HG02943 (cell line): ENCODE measurements around the gene BACH1.

ENCODE experiments used
- ATAC-seq: cut with Tn5 transposase; IDR thresholded peaks from one replicate; pipeline ENCODE4 v1.9.1; 2021; ENCODE audit warnings: mild to moderate bottlenecking, low read depth, moderate library complexity; ENCODE audit not compliant: unreplicated experiment

The BACH1 gene

DNA sequence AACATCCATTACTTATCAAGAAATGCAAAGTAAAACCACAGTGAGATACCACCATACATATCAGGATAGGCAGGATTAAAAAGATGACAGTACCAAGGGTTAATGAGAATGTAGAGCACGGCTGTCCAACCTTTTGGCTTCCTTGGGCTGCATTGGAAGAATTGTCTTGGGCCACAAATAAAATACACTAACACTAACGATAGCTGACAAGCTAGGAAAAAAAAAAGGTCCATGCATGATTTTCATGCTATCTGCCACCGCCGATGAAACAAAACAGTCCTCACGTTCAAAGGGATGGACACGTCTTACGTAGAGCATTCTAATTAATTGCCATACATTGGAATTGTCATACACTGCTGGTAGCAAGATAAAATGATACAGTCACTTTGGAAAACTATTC lies 14.3 kb downstream of the BACH1 start:
- no peak for ATAC-seq

DNA sequence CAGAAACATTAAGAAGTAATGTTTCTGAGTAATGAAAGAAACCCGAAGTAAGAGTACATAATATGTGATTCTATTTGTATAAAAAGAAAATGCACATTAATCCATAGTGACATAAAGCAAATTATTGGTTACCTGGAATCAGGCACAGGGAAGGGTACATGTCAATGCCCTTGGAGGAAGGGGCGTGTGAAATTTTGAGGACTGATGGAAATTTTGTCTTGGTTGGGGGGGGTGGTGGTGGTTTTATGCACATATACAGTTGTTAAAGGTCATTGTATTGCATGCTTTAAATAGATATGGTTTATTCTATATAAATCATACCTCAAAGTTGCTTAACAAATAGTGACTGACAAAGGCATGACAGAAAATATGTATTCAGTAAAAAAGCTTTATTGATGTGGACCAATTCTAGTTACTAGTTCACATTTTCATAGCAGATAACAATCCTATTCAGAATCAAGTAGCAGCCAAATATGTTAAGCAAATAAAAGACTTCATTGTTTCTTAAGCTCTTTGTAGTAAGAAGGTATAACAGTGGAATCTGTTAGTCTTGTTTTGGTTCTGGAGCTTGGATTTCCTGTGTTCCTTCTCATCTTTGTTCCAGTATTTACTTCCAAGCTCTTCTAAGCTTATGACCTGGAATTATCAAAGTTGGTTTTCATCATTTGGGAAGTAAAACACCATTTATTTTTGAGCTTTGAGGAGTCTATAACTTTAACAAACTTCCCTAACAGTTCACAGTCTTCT lies 15.1 kb downstream of the BACH1 start:
- no peak for ATAC-seq

DNA sequence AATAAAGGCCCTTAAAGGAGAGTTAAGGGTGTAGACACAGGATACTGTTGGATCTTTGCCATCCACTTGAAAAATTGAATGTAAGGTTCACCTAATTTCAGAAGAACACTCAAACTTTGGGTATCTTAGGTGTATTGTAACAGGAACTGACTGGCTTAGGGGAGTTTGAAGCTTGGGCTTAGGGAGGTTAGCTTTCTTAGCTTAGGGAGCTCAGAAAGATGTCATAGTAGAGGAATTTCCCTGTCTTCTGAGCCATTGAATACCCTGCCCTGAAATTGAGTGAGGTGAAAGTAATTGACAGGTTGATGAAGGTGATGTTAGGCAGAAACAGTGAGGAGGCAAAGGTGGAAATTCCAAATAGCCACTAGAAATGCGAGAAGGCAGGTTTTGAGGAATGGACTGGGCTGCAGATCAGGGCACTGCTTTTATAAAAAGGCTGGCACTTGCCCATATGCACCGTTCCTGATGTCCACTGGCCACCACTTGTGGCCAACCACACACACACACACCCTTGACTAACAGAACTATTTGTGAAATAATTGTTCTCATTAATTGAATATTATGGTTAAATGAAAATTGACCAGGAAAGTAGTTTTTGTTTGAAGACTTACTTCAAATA lies 16.5 kb downstream of the BACH1 start:
- no peak for ATAC-seq

DNA sequence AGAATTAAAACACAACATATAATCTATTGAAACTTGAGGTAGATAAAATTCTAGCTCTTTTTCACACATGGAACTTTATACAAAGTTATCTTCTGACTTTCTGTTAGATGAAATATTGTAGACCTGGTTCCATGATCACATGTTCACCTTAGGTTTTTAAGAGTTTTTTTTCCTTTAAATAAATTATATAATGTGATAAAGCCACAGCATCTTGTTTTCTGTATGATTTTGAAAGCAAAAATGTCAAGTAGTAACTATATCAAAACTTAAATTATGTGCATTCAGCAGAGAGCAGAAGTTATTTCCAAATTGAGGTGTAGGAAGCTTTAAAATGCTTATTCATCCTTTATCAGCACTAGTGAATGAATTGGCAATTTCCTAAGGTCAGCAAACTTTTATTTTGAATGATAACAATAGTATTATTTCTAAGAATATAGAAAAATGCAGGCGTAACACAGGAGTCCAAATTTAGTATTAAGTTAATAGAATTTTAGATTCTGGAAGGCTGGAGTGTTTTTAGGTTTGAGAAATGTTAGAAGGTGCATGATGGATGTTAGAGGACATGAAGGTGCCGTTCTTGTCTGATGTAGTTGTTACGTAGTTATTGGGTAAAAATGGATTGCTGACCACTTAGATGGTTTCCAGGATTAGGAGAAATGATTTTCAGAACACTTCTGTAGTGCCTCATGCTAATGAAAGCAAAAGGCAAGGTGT lies 17.5 kb downstream of the BACH1 start:
- ATAC-seq, result no peak

DNA sequence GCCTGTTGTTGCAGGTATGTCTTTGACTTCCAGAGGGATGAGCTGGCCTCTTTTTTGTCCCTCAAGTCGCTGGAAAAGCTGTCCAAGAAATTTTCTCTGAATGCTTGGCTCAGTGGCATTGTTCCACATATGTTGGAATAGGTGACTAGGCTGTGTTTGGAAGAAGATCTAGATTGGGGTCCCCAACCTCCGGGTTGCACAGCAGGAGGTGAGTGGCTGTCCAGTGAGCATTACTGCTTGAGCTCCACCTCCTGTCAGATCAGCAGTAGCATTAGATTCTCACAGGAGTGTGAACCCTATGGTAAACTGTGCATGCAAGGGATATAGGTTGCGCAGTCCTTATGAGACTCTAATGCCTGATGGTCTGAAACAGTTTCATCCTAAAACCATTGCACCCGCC lies 18.1 kb downstream of the BACH1 start:
- ATAC-seq, result no peak

DNA sequence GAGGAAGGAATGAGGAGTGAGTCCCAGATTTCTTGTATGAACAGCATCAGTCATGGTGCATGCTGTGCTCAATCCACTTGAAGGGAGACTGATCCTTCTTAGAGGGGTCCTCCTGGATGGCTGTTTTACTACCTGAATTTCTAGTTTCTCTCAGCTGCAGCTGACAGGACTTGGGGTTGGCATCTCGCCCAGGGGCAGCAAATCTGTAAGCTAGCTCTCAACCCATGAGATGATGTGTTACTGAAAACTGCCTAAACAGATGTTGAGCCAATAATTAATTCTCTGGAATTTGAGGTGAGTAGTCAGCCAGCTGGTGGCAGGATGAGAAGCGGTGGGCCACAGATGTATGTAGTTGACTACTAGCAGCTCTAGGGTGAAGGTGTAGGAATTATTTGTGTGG lies 19.6 kb downstream of the BACH1 start:
- ATAC-seq, result no peak

DNA sequence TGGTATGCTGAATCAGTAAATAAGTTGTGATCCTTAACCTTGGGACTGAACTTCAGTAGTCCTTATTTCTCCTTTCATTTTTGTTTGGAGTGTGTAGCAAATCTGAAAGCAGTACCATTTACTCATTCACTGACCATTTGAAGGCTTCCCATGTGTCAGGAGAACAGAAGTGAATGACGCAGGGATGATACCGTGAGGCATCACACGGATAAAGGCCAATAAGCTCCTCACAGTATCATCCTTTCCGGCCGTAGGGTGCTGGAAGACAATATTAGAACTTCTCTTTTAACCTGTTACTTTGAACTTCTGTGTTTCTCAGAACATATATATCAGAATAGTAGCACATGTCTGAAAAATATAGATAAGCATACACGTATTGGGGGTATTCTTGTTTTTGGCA lies 21.3 kb downstream of the BACH1 start:
- ATAC-seq, result no peak

DNA sequence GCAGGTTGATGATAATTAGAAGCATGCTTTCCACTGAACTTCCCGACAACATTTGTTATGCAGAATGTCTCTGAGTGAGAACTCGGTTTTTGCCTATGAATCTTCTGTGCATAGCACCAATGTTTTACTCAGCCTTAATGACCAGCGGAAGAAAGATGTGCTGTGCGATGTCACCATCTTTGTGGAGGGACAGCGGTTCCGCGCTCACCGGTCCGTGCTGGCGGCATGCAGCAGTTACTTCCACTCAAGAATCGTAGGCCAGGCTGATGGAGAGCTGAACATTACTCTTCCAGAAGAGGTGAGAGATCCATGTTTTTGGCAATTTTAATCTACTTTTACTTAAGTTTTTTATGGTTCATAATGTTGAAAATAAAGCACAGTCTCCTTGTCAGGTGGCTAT lies 22.5 kb downstream of the BACH1 start:
- no peak for ATAC-seq

DNA sequence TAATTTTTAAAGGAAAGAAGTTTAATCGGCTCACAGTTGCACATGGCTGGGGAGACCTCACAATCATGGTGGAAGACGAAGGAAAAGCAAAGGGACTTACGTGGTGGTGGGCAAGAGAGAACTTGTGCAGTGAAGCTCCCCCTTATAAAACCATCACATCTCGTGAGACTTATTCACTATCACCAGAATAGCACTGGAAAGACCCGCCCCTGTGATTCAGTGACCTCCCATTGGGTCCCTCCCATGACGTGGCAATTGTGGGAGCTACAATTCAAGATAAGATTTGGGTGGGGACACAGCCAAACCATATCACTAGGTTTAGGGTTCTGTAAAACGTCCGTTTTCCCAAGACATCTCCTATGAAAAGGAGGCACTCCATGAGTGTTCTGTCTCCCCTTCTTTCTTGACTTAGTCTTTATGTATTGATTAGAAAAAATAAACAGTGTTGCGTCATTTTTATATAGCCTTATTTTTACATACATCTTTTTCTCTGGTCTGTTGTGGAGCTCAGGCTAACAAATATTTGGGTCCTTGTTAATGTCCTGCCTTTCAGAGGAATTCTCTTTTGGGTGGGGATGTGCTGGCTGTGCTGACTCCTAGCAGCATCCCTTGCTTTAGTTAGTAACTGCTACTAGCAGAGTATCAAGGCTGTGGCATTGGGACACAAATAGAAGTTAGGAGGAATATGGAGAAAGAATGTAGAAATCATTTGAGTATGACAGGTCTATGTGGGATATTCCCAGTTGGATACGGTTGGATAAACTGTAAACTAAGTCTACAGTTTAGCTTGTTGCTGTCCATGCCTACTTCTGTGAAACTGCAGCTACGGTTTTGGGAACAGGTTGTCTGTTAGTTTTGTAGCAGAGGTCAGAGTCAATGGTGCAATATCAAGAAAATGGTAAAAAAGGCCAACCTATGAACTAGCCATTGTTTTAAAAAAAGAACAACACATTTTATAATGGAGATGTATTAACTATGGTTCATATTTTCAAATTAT lies 23.5 kb downstream of the BACH1 start:
- ATAC-seq, result no peak

DNA sequence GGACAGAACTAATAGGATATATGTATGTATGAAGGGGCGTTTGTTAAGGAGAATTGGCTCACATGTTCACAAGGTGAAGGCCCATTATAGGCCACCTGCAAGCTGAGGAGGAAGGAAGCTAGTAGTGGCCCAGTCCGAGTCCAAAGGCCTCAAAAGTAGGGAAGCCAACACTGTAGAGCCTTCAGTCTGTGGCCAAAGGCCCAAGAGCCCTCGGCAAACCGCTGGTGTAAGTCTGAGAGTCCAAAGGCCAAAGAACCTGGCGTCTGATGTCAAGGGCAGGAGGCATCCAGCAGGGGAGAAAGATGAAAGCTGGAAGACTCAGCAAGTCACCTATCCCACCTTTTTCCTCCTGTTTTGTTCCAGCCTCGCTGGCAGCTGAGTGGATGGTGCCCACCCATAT lies 24.5 kb downstream of the BACH1 start:
- no peak for ATAC-seq

DNA sequence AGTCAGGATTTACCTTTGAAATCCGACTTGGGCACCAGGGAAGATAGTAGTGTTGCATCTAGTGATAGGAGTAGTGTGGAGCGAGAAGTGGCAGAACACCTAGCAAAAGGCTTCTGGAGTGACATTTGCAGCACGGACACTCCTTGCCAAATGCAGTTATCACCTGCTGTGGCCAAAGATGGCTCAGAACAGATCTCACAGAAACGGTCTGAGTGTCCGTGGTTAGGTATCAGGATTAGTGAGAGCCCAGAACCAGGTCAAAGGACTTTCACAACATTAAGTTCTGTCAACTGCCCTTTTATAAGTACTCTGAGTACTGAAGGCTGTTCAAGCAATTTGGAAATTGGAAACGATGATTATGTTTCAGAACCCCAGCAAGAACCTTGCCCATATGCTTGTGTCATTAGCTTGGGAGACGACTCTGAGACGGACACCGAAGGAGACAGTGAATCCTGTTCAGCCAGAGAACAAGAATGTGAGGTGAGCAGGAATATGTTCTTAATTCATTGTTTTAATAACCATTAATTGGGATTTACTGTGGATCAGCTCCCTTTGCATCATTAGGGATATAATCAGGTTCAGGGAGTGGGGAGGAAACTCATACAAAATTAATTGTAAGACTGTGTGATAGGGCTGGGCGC lies 28.3 kb downstream of the BACH1 start:
- ATAC-seq, result no peak

DNA sequence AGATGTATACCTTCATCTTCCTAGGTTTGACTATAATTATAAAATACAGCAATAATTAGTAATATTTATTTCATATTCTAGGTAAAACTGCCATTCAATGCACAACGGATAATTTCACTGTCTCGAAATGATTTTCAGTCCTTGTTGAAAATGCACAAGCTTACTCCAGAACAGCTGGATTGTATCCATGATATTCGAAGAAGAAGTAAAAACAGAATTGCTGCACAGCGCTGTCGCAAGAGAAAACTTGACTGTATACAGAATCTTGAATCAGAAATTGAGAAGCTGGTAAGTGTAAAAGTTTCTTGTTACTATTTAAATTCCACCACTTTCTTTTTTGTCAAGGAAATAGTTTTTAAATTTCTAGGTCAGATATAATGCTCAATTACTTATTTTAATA lies 30.7 kb downstream of the BACH1 start:
- ATAC-seq, result no peak

DNA sequence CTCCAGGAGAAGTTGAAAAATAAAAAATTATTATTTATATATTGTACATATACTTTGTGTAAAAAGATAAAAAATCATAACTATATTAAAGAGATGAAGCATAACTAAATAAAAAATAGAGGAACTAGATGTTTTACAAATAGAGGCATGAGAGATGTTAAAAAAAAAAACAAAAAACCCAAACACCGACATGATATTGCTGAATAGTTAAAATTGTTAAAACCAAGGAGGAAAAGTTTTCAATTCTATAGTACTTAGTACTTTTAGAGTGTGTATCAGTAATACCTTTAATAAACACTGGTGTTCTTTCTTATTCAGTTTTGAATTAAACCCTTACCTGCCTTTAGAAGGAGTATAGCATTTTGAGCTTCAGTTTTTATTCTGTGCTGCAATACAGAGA lies 32.1 kb downstream of the BACH1 start:
- ATAC-seq, result no peak

DNA sequence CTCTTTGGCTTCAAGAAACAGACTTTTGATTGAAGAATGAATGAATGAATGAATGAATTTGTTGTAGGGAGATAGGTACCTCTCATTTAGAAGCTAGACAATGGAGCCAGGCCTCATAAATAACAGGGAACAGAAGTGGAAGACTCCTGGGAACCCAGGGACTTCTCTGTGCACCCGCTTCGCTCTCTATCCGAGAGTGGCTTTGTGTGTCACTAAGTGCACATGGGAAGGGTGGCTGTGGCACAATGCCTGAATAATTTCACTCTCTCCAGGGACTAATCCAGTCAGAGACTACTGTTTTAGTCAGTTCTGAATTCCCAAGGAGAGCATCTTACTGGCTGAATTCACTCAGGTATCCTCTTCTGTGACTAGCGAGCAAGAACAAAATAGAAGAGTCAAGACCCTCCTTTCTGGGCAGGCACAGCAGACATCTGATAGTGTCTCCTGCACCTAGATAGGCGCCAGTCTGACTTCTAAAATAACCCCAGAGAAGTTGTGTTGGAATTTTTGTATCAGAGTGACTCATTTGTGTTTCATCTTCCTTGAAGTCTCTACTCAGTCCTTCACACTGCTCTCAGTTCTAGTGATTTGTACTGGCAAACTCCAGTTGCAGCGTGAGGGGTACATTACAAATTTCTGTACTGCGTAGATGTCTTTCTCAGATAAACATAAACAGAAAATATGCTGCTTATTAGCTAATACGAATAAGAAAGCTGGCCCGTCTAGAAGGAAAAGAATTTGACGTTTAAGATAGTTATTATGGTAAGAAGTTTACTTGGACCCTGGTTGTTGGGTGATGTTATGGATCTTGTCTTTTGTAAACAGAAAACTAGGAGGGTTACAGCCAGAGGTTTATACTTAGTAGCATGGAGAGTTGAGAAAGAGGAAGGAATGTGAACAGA lies 34.0 kb downstream of the BACH1 start:
- no peak for ATAC-seq

DNA sequence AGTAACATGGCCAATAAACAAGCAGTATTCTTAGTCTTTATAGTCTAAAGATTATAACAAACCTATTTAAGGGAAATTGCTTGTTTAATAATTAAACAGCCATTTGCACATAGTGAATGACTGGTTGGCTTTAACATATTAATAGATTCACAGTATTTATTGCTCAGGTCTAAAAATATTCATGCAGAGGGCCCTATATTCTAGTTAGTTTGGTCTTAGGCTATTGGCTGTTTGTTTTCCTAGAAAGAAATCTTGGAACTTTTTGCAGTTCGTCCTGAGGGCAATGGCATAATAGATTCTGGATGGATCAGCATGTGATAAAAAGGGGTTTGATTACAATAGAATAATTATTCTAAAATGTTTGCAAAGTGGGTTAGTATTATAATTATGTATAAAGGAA lies 34.7 kb downstream of the BACH1 start:
- ATAC-seq, result no peak

DNA sequence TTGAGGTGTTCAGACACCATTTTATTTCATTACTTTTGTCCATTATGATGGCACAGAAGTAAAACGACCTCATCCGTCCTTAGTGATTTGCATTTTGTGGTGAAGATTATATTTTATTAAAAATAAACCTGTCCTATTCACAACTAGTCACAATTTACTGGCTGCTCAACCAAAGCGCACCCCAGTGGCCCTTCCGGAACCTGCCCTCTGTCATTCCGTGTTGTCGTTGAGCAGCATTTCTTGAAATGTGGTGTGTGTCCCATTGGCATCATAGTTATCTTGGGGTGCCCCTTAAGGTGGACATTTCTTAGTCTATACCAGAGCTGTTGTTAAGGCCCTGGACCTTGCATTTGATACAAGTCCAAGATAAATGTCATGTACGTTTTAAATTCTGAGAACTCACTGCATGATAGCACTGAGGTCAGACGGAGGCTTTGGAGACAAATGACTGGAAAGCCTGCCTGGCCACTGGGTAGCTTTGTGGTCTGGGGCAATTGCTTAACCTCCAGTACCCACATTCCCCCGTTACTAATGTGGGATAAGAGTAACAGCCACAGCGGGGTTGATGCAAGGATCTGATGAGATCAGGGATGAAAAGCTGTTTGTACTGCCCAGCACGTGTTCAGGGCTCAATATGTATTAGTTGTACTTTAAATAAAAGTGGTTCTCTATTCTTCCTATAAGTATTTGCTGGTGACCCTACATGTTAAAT lies 36.2 kb downstream of the BACH1 start:
- no peak for ATAC-seq

DNA sequence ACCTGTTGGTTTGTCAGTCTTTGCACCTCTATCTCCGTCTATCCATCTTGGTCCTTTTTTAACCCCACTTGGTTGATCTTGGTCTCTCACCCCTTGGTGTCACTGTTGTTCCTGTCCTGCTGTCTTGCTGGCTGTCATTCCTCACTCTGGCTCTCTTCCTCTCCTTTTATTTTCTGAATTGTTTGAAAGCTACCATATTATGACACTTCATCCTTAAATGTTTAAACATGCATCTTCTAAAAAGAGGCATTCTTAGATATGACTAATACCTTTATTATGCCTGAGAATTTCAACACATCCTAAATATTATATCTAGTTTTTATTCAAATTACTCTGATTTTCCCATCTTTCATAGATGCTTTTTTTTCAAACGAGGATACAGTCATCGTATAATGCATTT lies 37.0 kb downstream of the BACH1 start:
- ATAC-seq, result no peak

DNA sequence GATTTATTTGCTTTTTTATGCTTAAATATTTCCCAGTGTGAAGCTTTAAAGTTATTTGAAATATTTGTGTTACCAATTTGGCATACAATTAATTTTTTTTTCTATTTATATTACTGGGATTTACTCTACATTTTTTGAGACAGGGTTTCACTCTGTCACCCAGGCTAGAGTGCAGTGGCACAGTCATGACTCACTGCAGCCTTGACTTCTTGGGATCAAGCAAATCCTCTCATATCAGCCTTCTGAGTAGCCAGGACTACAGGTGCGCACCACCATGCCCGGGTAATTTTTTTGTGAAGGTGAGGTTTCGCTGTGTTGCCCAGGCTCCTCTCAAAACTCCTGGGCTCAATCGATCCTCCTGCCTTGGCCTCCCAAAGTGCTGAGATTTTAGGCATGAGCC lies 39.5 kb downstream of the BACH1 start:
- no peak for ATAC-seq

DNA sequence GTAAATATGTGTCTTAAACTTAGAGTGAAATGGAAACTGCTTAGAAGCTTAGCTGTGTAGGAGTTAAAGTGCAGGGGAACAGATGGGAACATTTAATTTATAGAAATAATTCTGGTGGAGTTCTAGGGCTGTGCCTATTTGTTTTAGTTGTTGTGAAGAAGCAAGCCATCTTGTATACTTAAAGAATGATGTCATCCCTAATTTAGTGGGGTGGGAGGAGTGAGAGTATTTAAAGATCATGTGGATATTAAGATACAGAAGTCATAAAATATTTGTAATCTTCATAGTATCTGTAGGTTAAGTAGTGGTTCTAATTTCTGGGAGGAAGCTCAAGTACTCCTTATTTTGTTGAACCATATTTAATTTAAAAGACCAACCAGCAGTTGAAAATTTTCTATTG lies 41.5 kb downstream of the BACH1 start:
- ATAC-seq, result no peak
